ENCODE results near the gene IBA57.

The IBA57 gene

GRCh38 chr1:228149406-228150119 is 16.0 kb upstream of the IBA57 start, which contains the start of gene GJC2:
GJC2 (plus strand) TSS chr1:228149930; CDS start chr1:228157759, 7,829 bp downstream.
- H4K5ac ChIP-seq (ENCODE audit: low read length): no peak within 1 kb of the TSS
- H3K4me2 ChIP-seq (ENCODE audit: low read length): no peak within 1 kb of the TSS
- no peak within 1 kb of the TSS for H3K4me3 ChIP-seq (ENCODE audit: low read length)
- peak within 1 kb of the TSS; percentile 9 for H3K4ac ChIP-seq (ENCODE audit: low read depth, low read length)
- H3K23ac ChIP-seq (ENCODE audit: low read length): no peak within 1 kb of the TSS
- H3K36me3 ChIP-seq (ENCODE audit: control insufficient read depth, insufficient read depth, low read length): no peaks in the 10 kb centered on the region
- no peak within 1 kb of the TSS for H3K27ac ChIP-seq (ENCODE audit: low read depth, low read length)
- H3K79me2 ChIP-seq (ENCODE audit: control insufficient read depth, insufficient read depth, low read length): no peaks in the 10 kb centered on the region
- H3K79me1 ChIP-seq (ENCODE audit: low read length): peaks cover 4% of the 10 kb centered on the region
- H2BK120ac ChIP-seq (ENCODE audit: low read depth, low read length): no peak within 1 kb of the TSS
- H3K27me3 ChIP-seq (ENCODE audit: insufficient read depth, low read length, poor library complexity): no peaks in the 10 kb centered on the region
- H2BK15ac ChIP-seq (replicated peaks; ENCODE audit: low read depth): no peak within 1 kb of the TSS
- H3K9ac ChIP-seq (ENCODE audit: low read length): peak within 1 kb of the TSS; percentile 27
- H4K8ac ChIP-seq (ENCODE audit: low read depth, low read length): no peak within 1 kb of the TSS
- WGBS (ENCODE audit: extremely low coverage, insufficient coverage, low lambda C conversion rate): no CpG with 5 or more reads among the region's 17 CpGs
- no peak within 1 kb of the TSS for H3K18ac ChIP-seq (ENCODE audit: low read length)
- no peak within 1 kb of the TSS for H2AK5ac ChIP-seq (ENCODE audit: low read length)
- H2BK5ac ChIP-seq (ENCODE audit: low read length): no peak within 1 kb of the TSS
- H3K4me1 ChIP-seq (ENCODE audit: control insufficient read depth, low read depth, low read length): no peaks in the 10 kb centered on the region
- peak within 1 kb of the TSS; percentile 60 for H3K56ac ChIP-seq (ENCODE audit: low read length)
- peak; percentile 30 for DNase-seq

DNA sequence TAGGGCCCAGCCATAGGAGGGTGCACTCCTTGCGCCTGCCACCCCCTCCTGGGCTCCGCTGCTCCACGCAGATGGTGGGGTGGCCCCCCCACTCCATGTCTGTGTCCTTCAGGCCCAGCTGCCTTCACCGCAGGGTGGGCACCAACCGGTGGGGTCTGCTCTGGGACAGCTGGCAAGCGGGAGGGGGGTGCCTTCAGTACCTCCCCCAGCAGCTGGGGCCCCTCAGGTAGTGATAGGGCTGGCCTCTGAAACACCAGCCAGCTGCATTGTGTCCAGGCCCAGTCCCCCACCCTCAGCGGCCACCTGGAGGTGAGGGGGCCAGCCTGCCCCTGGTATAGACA is 15.5 kb upstream of the IBA57 start:
- Histone ChIP-seq H3K56ac (ENCODE audit: low read length) (no peak overlapping the region), H3K27me3 (ENCODE audit: insufficient read depth, low read length, poor library complexity) (no peaks in the 10 kb centered on the region), H3K36me3 (ENCODE audit: control insufficient read depth, insufficient read depth, low read length) (no peaks in the 10 kb centered on the region), H3K4me1 (ENCODE audit: control insufficient read depth, low read depth, low read length) (no peaks in the 10 kb centered on the region), H2BK120ac (ENCODE audit: low read depth, low read length) (no peak overlapping the region), H4K5ac (ENCODE audit: low read length) (no peak overlapping the region), H3K79me2 (ENCODE audit: control insufficient read depth, insufficient read depth, low read length) (no peaks in the 10 kb centered on the region), H2BK15ac (replicated peaks; ENCODE audit: low read depth) (no peak overlapping the region), H3K27ac (ENCODE audit: low read depth, low read length) (no peak overlapping the region), H3K23ac (ENCODE audit: low read length) (no peak overlapping the region), H4K8ac (ENCODE audit: low read depth, low read length) (no peak overlapping the region), H3K4me2 (ENCODE audit: low read length) (no peak overlapping the region), H2AK5ac (ENCODE audit: low read length) (no peak overlapping the region), H2BK5ac (ENCODE audit: low read length) (no peak overlapping the region), H3K9ac (ENCODE audit: low read length) (no peak overlapping the region), H3K4ac (ENCODE audit: low read depth, low read length) (no peak overlapping the region), H3K18ac (ENCODE audit: low read length) (no peak overlapping the region), H3K4me3 (ENCODE audit: low read length) (no peak overlapping the region), H3K79me1 (ENCODE audit: low read length) (no peaks in the 10 kb centered on the region)
- no CpG with 5 or more reads among the region's 7 CpGs for WGBS (ENCODE audit: extremely low coverage, insufficient coverage, low lambda C conversion rate)
- no peak for DNase-seq

GRCh38 chr1:228150461-228151179 is 15.0 kb upstream of the IBA57 start:
- Histone ChIP-seq H3K23ac (ENCODE audit: low read length) (no peak overlapping the region), H4K8ac (ENCODE audit: low read depth, low read length) (no peak overlapping the region), H3K56ac (ENCODE audit: low read length) (peak overlapping the region; percentile 15), H2BK120ac (ENCODE audit: low read depth, low read length) (no peak overlapping the region), H3K4me1 (ENCODE audit: control insufficient read depth, low read depth, low read length) (no peaks in the 10 kb centered on the region), H3K4ac (ENCODE audit: low read depth, low read length) (no peak overlapping the region), H3K36me3 (ENCODE audit: control insufficient read depth, insufficient read depth, low read length) (no peaks in the 10 kb centered on the region), H2BK5ac (ENCODE audit: low read length) (no peak overlapping the region), H3K79me1 (ENCODE audit: low read length) (no peaks in the 10 kb centered on the region), H3K27ac (ENCODE audit: low read depth, low read length) (no peak overlapping the region), H3K18ac (ENCODE audit: low read length) (no peak overlapping the region), H3K4me3 (ENCODE audit: low read length) (no peak overlapping the region), H3K9ac (ENCODE audit: low read length) (no peak overlapping the region), H3K4me2 (ENCODE audit: low read length) (no peak overlapping the region), H2BK15ac (replicated peaks; ENCODE audit: low read depth) (no peak overlapping the region), H4K5ac (ENCODE audit: low read length) (no peak overlapping the region), H3K27me3 (ENCODE audit: insufficient read depth, low read length, poor library complexity) (no peaks in the 10 kb centered on the region), H2AK5ac (ENCODE audit: low read length) (no peak overlapping the region), H3K79me2 (ENCODE audit: control insufficient read depth, insufficient read depth, low read length) (no peaks in the 10 kb centered on the region)
- no peak for DNase-seq
- no CpG with 5 or more reads among the region's 17 CpGs for WGBS (ENCODE audit: extremely low coverage, insufficient coverage, low lambda C conversion rate)

DNA sequence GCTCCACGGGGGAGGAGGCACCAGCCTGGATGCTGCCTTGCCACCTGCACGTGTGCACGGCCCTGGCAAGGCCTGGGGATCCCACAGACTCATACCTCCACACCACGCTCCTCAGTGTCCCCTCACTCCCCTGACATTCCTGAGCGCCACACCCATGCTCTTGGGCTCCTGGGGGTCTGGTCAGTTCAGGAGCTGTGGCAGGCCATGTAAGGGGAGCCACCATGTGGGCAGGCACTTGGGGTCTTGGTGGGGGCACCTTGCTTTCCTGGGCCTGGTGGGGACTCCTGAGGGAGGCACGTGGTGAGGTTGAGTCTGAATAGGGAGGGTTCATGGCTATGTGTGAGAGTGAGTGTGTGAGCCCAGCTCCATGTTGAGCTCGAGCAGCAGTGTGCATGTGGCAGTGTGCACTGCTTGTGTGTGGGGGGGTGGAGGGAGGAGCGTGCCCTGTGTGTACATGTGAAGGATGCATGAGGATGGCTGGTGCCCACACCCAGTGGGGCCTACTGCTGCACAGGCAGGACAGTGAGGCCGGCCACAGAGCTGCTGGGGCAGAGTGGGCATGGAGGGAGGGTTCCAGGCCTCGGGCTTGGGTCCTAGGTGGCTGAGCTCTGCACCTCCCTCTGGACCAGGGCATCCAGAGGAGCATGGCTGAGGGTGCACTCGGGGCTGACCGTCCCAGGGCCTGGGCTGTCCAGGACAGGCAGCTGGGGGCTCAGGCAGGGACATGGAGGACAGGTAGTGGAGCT is 14.3 kb upstream of the IBA57 start:
- no peak for DNase-seq
- no peak overlapping the region for H3K4me3 ChIP-seq (ENCODE audit: low read length)
- no peak overlapping the region for H3K4ac ChIP-seq (ENCODE audit: low read depth, low read length)
- H3K4me2 ChIP-seq (ENCODE audit: low read length): no peak overlapping the region
- H3K79me2 ChIP-seq (ENCODE audit: control insufficient read depth, insufficient read depth, low read length): no peaks in the 10 kb centered on the region
- H2BK15ac ChIP-seq (replicated peaks; ENCODE audit: low read depth): no peak overlapping the region
- no peaks in the 10 kb centered on the region for H3K36me3 ChIP-seq (ENCODE audit: control insufficient read depth, insufficient read depth, low read length)
- no peaks in the 10 kb centered on the region for H3K27me3 ChIP-seq (ENCODE audit: insufficient read depth, low read length, poor library complexity)
- no peak overlapping the region for H4K8ac ChIP-seq (ENCODE audit: low read depth, low read length)
- no peak overlapping the region for H3K27ac ChIP-seq (ENCODE audit: low read depth, low read length)
- no peak overlapping the region for H3K9ac ChIP-seq (ENCODE audit: low read length)
- H4K5ac ChIP-seq (ENCODE audit: low read length): no peak overlapping the region
- H2BK5ac ChIP-seq (ENCODE audit: low read length): no peak overlapping the region
- no peak overlapping the region for H3K56ac ChIP-seq (ENCODE audit: low read length)
- H3K18ac ChIP-seq (ENCODE audit: low read length): no peak overlapping the region
- no peaks in the 10 kb centered on the region for H3K4me1 ChIP-seq (ENCODE audit: control insufficient read depth, low read depth, low read length)
- no peak overlapping the region for H2BK120ac ChIP-seq (ENCODE audit: low read depth, low read length)
- WGBS (ENCODE audit: extremely low coverage, insufficient coverage, low lambda C conversion rate): no CpG with 5 or more reads among the region's 12 CpGs
- H2AK5ac ChIP-seq (ENCODE audit: low read length): no peak overlapping the region
- H3K79me1 ChIP-seq (ENCODE audit: low read length): no peaks in the 10 kb centered on the region
- no peak overlapping the region for H3K23ac ChIP-seq (ENCODE audit: low read length)

- Histone ChIP-seq H3K9ac (ENCODE audit: low read length) (no peak overlapping the region), H3K4me2 (ENCODE audit: low read length) (no peak overlapping the region), H3K36me3 (ENCODE audit: control insufficient read depth, insufficient read depth, low read length) (no peaks in the 10 kb centered on the region), H2BK5ac (ENCODE audit: low read length) (no peak overlapping the region), H3K27me3 (ENCODE audit: insufficient read depth, low read length, poor library complexity) (no peaks in the 10 kb centered on the region), H3K23ac (ENCODE audit: low read length) (no peak overlapping the region), H3K27ac (ENCODE audit: low read depth, low read length) (no peak overlapping the region), H3K4ac (ENCODE audit: low read depth, low read length) (no peak overlapping the region), H3K79me1 (ENCODE audit: low read length) (no peaks in the 10 kb centered on the region), H2BK120ac (ENCODE audit: low read depth, low read length) (no peak overlapping the region), H3K56ac (ENCODE audit: low read length) (no peak overlapping the region), H3K4me3 (ENCODE audit: low read length) (no peak overlapping the region), H3K18ac (ENCODE audit: low read length) (no peak overlapping the region), H3K4me1 (ENCODE audit: control insufficient read depth, low read depth, low read length) (no peaks in the 10 kb centered on the region), H2BK15ac (replicated peaks; ENCODE audit: low read depth) (no peak overlapping the region), H2AK5ac (ENCODE audit: low read length) (no peak overlapping the region), H4K5ac (ENCODE audit: low read length) (no peak overlapping the region), H4K8ac (ENCODE audit: low read depth, low read length) (no peak overlapping the region), H3K79me2 (ENCODE audit: control insufficient read depth, insufficient read depth, low read length) (no peaks in the 10 kb centered on the region)
- WGBS (ENCODE audit: extremely low coverage, insufficient coverage, low lambda C conversion rate): no CpG with 5 or more reads among the region's 19 CpGs
- no peak for DNase-seq
Measured at GRCh38 chr1:228152097-228152917, 13.3 kb upstream of the IBA57 start.

All from mesendoderm (in vitro differentiated cells).